GM18870 (cell line): ENCODE data around the gene CCDC184.
A peak's percentile ranks its signal among the peaks of the same experiment; 100 is the strongest.

ENCODE experiments used
- ATAC-seq: cut with Tn5 transposase; IDR thresholded peaks from one replicate; pipeline ENCODE4 v1.9.1; 2021; ENCODE audit warnings: moderate library complexity; ENCODE audit not compliant: unreplicated experiment

Gene CCDC184

DNA sequence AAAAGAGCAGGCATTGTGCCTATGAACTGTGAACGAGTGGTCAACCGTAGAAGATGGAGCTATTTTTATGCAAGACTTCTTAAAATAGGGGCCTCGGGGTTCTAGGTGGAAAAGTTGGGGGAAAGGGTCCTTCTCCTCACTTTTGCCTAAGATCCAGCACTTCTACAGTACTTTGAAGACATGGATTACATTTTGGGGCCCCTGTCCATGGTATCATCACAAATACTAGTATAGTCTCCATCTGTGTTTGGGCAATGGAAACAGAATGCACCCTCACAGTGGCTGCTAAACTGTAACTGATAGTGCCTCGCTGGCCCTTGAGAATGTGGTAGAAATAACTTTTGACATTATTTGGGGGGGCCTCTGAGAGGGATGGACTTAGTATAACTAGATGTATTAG is 5.5 kb upstream of the CCDC184 start:
- ATAC-seq = no peak

DNA sequence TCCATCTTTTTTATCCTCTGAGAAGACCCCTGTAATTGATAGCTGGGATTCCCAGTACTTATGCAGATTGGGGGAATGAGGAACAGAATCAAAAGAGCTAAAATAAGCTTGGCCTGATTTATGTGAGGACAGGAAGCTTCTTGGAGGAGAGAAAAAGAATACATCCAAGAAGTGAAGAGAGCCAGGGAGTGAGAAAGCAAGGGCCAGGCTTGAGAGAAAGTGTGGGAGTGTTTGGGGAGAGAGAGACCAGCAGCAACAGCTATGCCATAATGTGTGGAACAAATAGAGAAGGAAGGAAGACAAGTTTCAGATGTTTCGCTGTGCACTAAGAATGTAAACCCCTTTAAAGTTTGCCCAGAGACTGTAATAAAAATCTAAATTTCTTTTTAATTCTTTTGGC is 4.0 kb upstream of the CCDC184 start:
- no peak for ATAC-seq

DNA sequence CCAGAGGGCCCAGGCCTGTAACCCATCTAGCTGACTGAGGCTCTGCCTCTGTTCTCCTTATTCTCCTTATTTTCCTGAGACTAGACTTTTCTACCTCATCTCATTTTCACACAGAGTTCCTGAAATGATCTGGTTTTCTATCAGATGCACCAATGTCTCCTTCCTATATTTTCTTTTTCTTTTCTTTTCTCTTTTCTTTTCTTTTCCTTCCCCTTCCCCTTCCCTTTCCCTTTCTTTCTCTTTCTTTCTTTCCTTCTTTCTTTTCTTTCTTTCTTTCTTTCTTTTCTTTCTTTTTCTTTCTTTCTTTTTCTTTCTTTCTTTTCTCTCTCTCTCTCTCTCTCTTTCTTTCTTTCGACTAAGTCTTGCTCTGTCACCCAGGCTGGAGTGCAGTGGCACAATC is 3.0 kb upstream of the CCDC184 start:
- no peak for ATAC-seq

DNA sequence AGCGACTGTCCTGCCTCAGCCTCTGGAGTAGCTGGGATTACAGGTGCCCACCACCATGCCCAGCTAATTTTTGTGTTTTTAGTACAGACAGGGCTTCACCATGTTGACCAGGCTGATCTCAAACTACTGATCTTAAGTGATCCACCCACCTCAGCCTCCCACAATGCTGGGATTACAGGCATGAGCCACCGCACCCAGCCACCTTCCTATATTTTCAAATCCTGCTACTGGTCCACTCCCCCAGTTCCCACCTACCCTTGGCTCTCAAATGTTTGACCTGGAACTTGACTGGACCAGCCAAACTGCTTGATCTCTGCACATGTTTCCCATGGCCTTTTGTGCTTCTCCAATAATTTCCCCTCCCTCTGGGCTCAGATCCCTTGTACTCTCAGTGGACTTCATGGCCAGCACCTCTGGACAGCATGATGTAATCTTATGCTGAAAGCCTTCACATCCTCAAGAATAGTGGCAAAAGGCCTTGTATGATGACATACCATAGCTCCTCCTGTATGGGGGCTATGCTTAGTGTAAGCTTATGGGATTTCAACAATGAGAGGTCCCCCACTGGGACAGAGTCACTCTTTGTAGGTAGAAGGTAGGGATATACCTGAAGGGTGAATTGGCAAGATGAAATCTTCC is 2.5 kb upstream of the CCDC184 start:
- no peak for ATAC-seq

DNA sequence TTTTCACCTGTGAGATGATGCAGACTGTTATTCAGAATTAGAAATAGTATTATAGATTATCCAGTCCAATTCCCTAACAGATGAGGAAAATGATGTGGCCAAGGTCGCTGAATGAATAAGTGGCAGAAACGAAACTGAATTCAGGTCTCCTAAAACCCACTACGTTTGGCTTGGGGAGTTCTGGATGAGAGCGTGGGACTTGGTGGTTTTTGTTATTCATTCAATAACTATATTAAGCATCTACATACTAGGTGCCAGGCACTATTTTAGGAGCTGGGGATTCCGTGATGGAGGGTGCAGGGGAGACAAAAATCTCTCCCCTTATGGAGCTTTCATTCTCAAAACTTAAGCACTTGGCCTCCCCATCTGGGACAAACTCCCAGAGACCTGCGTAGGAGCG is 813 bp upstream of the CCDC184 start:
- ATAC-seq = no peak

DNA sequence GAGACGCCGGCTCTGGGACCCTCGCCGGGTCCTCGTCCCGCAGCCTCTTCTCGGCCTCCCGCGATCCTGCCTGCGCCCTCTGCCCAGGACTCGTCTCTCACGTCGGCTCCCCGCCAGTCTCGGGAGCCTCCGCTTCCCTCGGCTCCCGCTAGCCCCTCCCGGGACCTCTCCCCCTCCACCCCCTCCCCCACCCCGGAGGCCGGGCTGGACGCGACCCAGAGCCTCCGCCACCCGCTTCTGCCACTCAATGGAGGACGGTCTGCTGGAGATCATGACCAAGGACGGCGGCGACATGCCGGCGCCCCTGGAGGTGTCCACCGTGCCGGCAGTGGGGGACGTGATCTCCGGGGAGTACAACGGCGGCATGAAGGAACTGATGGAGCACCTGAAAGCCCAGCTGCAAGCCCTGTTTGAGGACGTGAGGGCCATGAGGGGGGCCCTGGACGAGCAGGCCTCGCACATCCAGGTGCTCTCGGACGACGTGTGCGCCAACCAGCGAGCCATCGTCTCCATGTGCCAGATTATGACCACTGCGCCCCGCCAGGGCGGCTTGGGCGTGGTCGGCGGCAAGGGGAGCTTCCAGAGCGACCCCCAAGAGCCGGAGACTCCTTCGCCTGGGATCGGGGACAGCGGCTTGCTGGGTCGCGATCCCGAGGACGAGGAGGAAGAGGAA is 568 bp downstream of the CCDC184 start:
- ATAC-seq = no peak

DNA sequence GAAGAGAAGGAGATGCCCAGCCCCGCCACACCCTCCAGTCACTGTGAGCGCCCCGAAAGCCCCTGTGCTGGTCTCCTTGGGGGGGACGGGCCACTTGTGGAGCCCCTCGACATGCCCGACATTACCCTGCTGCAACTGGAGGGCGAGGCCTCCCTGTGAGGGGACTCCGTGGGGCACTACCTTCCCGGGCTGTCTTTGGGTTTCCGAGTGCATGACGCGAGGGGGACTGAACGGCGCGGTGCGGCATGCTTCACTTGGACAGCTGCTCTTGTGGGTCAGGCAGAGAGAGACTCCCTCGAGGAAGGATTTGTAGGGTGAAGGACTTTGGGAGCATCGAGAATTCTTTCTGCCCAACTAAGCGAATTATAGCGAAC is 1.1 kb downstream of the CCDC184 start:
- ATAC-seq = no peak

DNA sequence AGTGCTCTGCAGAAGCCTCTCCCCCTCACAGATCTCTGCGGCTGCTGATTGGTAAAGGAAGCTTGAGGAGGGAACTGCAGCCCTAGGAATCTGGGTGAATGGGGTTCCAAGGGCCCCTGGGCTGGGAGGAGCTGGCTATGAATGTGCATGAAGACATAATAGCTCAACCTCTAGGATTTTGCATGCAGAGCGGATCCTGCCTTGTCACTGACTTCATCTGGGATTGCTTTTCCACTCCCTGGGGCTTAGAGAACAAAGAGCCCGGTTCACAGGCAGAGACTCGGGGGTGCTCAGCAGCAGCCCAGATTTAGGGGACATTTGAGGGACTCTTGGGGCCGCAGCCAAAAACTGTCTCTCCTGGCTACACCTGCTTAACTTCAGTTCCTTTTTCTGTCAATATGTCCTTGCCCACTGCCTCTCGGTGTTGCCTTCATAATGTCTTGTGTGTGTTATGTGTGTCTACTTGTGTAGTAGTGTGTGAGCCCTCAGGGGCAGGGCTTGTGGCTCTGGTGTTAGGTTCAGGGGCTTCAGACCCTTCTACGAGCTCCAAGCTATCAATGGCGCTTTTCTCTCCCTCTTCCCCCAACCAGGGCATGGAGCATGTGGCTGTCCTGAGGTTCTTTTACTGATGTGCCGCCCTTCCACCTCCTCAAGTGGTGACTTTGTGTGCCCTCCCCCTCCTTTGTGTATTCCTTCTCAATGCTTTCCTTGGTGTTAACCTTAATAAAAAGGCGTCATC is 1.9 kb downstream of the CCDC184 start:
- no peak for ATAC-seq

DNA sequence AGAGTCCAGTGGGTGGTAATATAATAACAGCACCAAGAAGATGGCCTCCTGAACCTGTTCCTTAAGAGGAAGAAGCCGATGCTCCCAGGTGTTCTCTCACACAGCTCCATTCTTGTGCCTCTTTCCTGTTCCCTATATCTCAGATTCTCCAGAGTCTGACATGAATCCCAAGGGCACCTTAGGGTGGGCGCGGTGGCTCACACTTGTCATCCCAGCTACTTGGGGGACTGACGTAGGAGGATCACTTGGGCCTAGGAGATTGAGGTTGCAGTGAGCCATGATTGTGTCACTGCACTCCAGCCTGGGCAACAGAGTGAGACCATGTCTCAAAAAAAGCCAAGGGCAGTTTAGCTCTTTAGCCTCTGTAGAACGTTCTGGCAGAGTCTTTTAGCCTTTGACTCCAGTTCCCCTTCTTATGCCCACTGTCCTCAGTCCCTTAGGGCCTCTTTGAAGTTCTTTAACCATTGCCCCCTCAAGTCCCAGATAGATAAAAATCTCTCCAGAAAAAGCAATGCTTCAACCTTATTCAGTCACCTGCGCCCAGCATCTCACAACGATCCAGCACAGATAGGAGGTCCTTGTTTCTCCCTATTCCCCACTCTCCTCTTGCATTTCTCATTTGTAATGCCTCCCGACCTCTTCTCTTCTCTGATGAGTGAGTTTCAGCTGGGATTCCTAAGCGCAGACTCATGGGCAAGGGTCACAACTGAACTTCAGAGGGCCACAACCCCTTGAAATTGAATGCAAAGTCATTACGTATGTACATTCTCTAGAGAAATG is 4.7 kb downstream of the CCDC184 start:
- ATAC-seq = no peak

DNA sequence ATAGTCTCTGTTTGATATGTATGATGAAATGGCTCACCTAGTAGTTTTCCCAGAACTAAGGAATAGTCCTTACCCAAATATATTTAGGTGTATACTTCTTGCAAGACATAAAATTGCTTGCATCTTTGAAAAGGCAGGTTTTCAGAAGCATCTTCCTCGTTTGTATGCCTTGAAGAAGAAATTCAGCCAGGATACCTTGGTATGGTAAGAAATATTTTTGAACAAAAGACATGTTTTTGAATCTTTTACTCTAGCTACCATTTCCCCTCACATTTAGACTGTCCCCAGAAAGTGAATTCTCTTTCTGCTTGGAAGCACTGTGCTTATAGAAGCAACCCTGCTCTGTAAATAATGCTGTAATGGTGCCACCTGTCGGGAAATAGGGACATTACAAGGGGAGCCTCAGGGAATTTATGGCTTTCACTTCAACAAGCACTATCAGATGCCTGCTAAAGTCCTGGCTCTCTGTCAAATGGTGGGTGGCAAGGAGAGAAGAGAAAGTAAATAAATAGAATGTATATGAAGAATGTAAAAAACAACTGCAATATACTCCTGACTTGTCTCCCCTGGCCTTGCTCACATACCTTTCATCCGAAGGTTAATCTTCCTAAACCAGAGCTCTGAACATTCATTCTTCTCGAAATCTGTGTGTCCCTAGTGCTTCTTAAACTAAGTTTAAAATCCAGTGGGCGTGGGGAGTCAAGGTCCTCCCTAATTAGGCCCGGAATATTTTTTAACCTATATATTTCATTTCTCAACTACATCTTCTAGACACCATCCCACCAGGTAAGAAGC is 6.1 kb downstream of the CCDC184 start:
- no peak for ATAC-seq

DNA sequence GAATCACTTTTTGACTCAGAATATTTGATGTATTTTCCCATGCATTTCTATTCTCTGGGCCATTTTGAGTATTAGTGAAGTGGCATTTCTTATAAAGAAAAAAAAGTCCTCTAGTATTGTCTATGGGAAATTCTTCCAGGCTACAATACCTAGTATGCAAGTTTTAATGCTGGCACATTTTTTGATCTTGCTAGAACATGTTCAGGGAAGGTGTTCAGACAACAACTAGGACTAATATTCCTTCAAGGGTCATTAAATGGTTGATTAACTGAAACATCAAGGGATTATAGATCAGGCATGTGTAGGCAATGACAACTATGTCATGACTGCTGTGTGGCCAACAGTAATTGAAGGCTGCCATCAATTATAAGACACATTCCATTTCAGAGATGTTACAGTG is 7.7 kb downstream of the CCDC184 start:
- no peak for ATAC-seq

DNA sequence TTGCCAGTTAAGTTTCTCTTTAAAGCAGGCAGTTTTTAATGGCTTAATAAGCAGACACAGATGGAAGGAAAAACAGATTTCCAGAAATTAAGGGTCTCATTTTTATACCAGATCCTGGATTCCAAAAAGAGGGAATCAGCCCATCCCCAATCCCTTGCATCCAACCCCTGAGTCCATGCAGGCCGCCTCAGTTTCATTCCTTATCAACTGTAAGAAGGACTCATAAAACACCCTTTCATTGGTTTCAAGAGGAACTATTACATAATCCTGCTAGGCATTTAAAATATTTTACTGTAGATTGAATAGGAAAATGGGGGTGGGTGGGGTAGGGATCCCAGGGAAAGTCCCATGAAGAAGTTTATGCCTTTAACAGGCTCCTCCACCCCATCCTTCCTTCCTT is 9.4 kb downstream of the CCDC184 start:
- ATAC-seq = no peak

DNA sequence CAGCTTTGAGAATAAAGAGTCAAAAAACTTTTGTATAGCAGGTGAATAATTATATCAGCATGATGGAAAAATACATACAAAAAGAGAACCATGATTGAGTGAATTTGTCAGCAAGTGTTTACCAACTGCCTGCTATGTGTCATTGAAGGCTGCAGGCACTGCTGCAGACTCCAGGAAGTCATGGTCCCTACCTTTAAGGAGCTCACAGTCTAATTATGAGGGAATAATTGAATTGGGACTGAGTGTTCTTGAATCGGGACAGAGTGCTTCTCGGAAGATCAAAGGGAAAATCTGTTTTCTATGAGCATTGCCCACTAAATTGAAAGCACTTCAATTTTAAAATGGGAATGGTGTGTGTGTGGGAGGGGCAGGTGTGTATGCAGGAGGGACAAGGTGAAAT is 10.2 kb downstream of the CCDC184 start:
- no peak for ATAC-seq

DNA sequence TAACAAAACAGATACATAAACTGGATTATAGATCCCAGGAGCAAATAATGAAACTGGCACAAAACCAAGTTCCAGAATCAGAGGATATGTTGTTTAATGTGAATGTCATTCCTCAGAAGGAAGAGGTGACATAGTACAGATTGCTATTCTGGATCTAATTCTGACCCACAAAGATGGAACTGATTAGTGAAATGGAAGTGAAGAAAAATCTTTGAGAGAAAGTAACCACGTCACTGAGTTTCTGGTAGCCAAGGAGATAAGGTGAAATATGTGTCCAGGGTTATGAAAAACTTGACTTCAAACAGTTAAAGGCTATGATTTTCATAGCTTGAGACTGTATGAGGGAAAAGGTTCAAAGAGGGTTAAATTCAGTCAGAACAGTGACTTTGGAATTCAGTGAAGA is 11.4 kb downstream of the CCDC184 start:
- ATAC-seq = no peak

DNA sequence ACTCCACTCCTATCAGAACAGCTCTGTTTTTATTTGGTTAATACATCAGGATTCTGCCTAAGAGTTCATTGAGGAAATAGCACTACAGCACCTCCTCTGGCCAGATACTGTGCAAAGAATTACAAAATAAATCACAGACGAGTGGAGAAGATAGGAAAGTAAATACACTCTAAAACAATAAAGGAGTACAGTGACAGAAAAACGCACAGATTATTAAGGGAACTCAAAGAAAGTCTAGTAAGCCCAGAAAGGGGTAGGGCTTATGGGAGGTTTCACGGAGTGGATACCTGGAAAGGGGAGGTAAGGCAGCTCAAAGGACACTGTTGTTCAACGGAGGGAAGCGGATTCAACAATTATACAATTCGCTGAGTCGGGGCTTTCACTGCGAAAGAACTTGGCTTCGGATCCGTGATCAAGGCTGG is 14.1 kb downstream of the CCDC184 start:
- ATAC-seq = no peak

DNA sequence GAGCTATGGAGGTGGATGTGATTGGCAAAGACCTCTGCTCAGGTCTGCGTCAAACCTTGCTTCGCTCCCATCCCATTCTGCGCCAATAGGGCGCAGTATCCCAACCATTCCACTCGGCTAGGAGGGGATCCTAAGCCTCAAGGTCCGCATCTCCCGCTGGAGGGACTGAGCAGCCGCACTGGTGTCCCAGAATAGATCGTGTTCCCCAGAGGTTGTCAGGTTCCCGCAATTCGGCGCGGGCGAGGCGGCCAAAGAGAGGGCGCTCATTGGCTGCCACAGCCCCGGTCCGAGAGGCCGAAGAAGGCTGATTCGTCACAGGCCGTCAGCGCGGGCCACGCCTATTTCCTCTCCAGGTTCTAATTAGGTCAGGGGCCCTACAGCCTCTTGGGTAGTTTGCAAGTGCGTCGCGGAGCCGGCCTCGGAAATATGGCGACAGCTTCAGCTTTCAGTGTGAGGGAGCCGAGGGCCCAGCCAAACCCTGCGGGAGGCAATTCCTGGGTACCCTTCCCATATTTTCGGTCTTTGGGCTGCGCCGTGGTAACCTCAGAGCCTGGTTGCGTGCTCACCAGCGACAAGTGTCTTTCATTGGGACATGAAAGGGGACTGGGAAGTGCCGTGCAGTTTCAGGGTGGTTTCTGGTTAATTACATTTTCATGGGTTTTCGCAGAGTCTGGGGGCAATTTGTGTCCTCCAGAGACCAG is 14.7 kb downstream of the CCDC184 start:
- peak; percentile 99 for ATAC-seq

DNA sequence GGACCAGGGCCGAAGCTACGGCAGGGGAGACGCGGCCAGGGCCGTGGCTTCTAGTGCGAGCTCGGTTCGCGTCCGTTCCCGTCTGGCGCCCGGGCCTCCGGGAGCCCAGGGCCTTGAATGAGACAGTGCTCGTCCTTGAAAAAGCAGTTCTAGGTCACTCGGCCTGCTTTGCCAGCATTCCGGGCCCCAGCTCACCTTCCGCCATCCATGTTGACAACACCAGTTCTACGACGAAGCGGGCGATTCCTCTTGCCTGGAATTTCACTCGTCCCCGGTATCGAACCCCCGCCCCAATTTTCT is 15.2 kb downstream of the CCDC184 start:
- no peak for ATAC-seq

DNA sequence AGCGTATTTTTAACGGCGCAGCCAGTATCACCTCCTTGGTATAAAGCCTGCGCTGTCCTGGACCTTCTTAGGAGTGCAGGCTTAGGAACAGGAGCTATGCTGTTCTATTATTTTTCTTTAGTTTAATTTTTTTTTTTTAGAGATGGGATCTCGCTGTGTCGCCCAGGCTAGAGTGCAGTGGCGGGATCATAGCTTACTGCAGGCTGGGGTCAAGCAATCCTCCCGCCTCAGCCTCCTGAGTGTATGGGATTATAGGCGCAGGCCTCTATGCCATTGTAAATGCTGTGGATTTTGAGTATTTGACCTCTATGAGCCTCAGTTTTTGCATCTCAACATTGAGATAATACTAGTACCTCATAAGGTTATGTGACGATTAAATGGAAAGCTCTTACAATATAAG is 15.5 kb downstream of the CCDC184 start:
- ATAC-seq = no peak

DNA sequence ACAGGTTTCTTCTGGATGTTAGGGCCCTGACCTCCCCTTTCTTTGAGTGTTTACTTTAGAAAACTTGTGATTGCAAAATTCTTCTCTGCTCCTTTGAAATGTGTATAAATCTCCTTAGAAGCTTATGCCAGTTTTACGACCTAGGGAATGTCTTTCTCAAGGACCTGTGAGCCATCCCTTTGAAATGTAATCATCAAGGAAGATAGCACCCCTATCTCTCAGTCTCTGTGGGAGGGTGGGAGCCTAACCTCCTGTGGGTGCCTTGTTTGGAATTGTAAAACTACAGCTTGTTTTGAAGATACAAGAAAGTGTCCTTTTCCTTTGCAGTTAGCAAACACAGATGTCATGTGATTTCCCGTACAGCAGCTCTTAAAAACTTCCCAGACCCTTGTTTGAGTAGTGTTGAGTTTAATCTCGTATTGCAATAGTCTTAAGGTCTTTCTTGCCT is 16.4 kb downstream of the CCDC184 start:
- ATAC-seq = no peak

DNA sequence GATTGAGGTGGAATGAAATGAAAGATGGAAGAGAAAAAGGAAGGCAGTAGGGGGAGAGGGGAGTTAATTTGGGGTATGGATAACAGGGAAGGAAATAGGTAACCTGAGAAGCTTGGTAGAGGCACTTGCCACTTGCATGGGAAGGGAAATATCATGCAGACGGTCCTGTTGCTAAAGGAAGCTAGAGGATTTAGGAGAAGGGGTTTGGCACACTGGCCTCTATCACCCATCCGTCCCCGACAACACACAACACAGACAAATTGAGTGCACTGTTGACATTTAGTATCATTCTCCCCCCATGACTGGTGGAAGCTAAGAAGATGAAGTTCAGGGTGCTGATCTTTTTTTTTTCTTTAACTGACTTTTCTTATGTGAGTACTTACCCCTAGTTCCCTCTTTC is 17.6 kb downstream of the CCDC184 start:
- no peak for ATAC-seq
